Endothelial cell of umbilical vein (primary cell): Measurements from ENCODE around the gene PLEKHO1.

ENCODE experiments used
- MYC ChIP-seq: IDR thresholded peaks from one replicate; pipeline ENCODE4 v1.6.1; 2011; ENCODE audit warnings: mild to moderate bottlenecking, low read depth, low read length
- TF ChIP-seq, protein P1 (sequence below), 2 donors: IDR thresholded peaks; 1 replicate in 1 of 2; 2 replicates in 1 of 2; pipeline ENCODE4 v1.5.1; 2011; ENCODE audit warnings: low read length in 2 of 2, mild to moderate bottlenecking in 2 of 2, moderate library complexity in 2 of 2, control low read depth in 1 of 2, inconsistent platforms in 1 of 2, low read depth in 1 of 2; ENCODE audit not compliant: insufficient read depth in 1 of 2; ENCODE audit errors: extremely low read depth in 1 of 2

DNA sequence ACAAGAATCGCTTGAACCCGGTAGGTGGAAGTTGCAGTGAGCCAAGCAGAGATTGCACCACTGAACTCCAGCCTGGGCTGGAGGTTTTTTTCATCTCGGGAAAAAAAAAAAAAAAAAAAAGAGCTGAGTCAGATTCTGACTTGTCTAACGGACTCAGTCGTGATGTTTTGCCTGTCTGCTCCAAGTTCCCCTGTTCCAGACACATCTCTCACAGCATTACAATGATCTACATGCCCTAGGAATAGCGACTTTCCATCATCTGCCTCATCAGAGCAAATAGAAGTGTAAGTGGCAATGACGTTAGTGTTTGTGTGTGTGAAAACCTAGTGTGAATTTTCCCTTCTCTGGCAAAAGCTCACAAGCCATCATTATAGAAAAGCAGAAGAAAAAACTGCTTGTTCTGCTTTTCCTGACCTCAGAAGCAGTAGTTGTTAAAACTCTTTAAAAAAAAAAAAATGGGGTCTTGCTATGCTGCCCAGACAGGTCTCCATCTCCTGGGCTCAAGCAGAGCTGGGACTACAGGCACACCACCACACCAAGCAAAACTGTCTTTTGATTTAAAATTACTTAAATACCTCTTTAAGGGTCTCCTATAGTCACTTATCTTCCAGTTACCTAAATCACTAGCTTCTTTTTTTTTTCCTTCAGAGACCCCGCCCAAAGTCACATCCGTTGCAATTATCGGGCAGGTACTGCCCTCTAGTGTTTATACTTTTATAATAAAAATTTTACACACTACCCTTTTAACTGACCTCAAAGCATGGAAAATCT is 37.3 kb downstream of the PLEKHO1 start:
- TF ChIP-seq, protein P1, sequence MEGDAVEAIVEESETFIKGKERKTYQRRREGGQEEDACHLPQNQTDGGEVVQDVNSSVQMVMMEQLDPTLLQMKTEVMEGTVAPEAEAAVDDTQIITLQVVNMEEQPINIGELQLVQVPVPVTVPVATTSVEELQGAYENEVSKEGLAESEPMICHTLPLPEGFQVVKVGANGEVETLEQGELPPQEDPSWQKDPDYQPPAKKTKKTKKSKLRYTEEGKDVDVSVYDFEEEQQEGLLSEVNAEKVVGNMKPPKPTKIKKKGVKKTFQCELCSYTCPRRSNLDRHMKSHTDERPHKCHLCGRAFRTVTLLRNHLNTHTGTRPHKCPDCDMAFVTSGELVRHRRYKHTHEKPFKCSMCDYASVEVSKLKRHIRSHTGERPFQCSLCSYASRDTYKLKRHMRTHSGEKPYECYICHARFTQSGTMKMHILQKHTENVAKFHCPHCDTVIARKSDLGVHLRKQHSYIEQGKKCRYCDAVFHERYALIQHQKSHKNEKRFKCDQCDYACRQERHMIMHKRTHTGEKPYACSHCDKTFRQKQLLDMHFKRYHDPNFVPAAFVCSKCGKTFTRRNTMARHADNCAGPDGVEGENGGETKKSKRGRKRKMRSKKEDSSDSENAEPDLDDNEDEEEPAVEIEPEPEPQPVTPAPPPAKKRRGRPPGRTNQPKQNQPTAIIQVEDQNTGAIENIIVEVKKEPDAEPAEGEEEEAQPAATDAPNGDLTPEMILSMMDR (IDR thresholded peaks at IDR 0.05; ENCODE audit: extremely low read depth in 1 of 2, insufficient read depth in 1 of 2, low read depth in 1 of 2, low read length in 2 of 2), result peak; percentile 13 to 21
- TF ChIP-seq MYC, result no peak
